Cardiac ventricle fibroblast (primary cell): ENCODE results near the gene FOXRED1. TPM values are rescaled to one million over a fixed set of nuclear protein-coding genes. Genes with fewer than 3 reads are reported as not detected.

Source experiments
- total RNA-seq: library from RNA; depleted of rRNA; stranded (reverse); fragments of >200 nt; gene quantifications from 2 replicates; pipeline ENCODE4 v1.2.3, GENCODE V29; 2015

Gene FOXRED1
- total RNA-seq = 7.4 and 7.6 TPM in 2 replicates

GRCh38 chr11:126268708-126269579 lies at the start of gene FOXRED1, which contains the start of gene SRPRA:
Gene FOXRED1, plus strand, starts transcription at chr11:126269154. Its CDS starts 53 bp downstream, at chr11:126269207.
Gene SRPRA, minus strand, starts transcription at chr11:126268895. Its CDS starts 91 bp downstream, at chr11:126268804.

DNA sequence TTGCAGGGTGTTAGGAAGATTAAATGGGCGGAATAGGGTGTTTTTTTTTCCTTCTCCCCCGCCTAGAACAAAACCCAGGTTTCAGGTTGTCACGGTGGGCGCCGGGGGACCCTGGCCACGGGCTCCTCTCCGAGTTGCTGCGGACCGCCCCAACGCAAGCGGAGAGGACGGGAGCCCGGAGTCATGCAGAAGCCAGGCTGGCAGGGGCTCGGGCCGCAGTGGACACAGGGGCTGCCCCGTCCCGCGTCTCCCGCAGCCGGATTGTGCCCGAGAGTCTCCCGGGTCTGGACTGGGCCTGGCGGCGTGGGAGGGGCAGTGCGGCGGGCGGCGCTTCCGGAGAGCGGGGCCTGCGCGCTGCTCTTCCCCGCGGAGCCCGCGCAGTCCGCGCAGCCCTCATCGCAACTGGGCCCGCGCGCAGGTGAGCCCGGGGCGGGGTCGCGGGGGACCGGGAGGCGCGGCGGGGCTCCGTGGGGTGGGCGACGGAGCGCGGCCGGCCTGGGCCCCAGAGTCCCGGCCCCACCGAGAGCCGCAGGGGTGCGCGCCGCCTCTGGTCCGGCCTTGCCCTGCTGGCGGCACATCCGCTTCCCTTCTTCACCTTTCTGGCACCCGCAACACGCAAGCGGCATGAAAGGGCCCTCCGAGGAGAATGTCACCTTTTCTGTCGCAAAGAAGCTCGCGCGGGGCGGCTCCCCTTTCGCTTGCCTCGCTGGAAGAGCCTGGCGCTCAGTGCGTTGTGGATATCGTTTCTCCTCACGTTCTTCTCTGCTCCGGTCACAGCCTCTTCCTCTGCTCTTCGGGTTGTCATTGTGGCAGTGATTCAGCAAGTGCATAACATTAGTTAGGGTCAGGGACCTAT lies 14.0 kb downstream of the FOXRED1 start, which contains the start of gene TIRAP:
Gene TIRAP (plus strand): TSS at position 358 of the 856 bp plus-strand sequence. CDS start 7,802 bp downstream, outside the sequence.

GRCh38 chr11:126303623-126304456 lies 34.9 kb downstream of the FOXRED1 start, which contains the start of gene DCPS:
Gene DCPS, plus strand, starts transcription at chr11:126304060. Its CDS starts 21 bp downstream, at chr11:126304081.

Other genes starting within 250 kb of the FOXRED1 start
- 17.8 and 22.9 TPM in 2 replicates for gene CDON, start 206.3 kb upstream of the FOXRED1 start, total RNA-seq
- 17.9 and 19.1 TPM in 2 replicates for gene RPUSD4, start 57.5 kb upstream of the FOXRED1 start, total RNA-seq
- 12.3 and 14.7 TPM in 2 replicates for gene FAM118B, start 57.4 kb upstream of the FOXRED1 start, total RNA-seq
- gene SRPRA, start 259 bp upstream of the FOXRED1 start, total RNA-seq = 70.4 and 76.1 TPM in 2 replicates
- 7.4 and 10.5 TPM in 2 replicates for gene TIRAP, start 13.9 kb downstream of the FOXRED1 start, total RNA-seq
- 14.5 and 17.9 TPM in 2 replicates for gene DCPS, start 34.9 kb downstream of the FOXRED1 start, total RNA-seq
- 57.2 and 60.3 TPM in 2 replicates for gene ST3GAL4, start 86.5 kb downstream of the FOXRED1 start, total RNA-seq